Stomach (tissue), 9 donors: ENCODE data around the gene C16orf78. TPM values are rescaled to one million over a fixed set of nuclear protein-coding genes. Genes with fewer than 3 reads are reported as not detected.

Experiments
- DNase-seq, 2 donors: peaks; one replicate each; pipeline versions ENCODE4 v3.0.0 to v3.0.0-alpha.2; 2013 to 2019
- H3K27ac ChIP-seq, 5 donors: fragments of 200-600 bp in 4 of 5; sonication (generic) in 4 of 5; one replicate each; pipeline ENCODE4 v1.5.1; 2013 to 2019; ENCODE audit warnings: mild to moderate bottlenecking in 1 of 5, moderate library complexity in 1 of 5
- H3K27me3 ChIP-seq, 3 donors: fragments of 200-600 bp; sonication (generic); one replicate each; pipeline ENCODE4 v1.5.1; 2017 to 2019; ENCODE audit warnings: mixed run types in 1 of 3
- H3K36me3 ChIP-seq, 4 donors: fragments of 200-600 bp; sonication (generic); 1 replicate in 3 of 4; 2 replicates in 1 of 4; pipeline ENCODE4 v1.5.1; 2016 to 2019
- H3K4me1 ChIP-seq, 4 donors: fragments of 200-600 bp; sonication (generic); one replicate each; pipeline ENCODE4 v1.5.1; 2016 to 2019
- H3K4me3 ChIP-seq, 4 donors: fragments of 200-600 bp; sonication (generic) in 3 of 4; one replicate each; pipeline ENCODE4 v1.5.1; 2016 to 2019; ENCODE audit warnings: mild to moderate bottlenecking in 1 of 4
- H3K9me3 ChIP-seq, 4 donors: fragments of 200-600 bp; sonication (generic); one replicate each; pipeline ENCODE4 v1.5.1; 2016 to 2019
- EP300 ChIP-seq: sonication (generic); formaldehyde crosslinking; IDR thresholded peaks from one replicate; pipeline ENCODE4 v1.6.1; 2017; ENCODE audit warnings: antibody characterized with exemption
- POLR2A ChIP-seq, 4 donors: fragments of 450-650 bp; IDR thresholded peaks; one replicate each; pipeline ENCODE4 v1.6.1; 2016; ENCODE audit warnings: antibody characterized with exemption in 4 of 4, control low read depth in 2 of 4, mild to moderate bottlenecking in 1 of 4, moderate library complexity in 1 of 4
- POLR2AphosphoS5 ChIP-seq, 3 donors: sonication (generic); formaldehyde crosslinking; IDR thresholded peaks; one replicate each; pipeline ENCODE4 v1.6.1; 2016; ENCODE audit warnings: antibody characterized with exemption in 3 of 3
- WGBS, 5 donors: extraction: QIAGEN DNeasy Blood & Tissue Kit in 3 of 5; methylation state at CpG; one replicate each; pipeline versions ENCODE4 v1.1.5 to v1.1.7; 2013 to 2018; 5-methylcytosine and 5-hydroxymethylcytosine counted together
- intact Hi-C: fragments of 100-400 bp; cut with DNase I; formaldehyde crosslinking; loops from one replicate; pipeline ENCODE4 v1.15.1; 2023; ENCODE audit warnings: low total_unique reads
- polyA plus RNA-seq, 3 donors: library from polyadenylated mRNA; stranded (reverse); fragments of 200-250 nt; gene quantifications; one replicate each; pipeline ENCODE4 v1.2.3, GENCODE V29; 2013
- total RNA-seq, 5 donors: library from RNA; depleted of rRNA; stranded (reverse); fragments of >200 nt; gene quantifications; one replicate each; pipeline versions ENCODE4 v1.1.0 to v1.2.3, GENCODE V29; 2014 to 2016
- TF ChIP-seq, protein P1 (sequence below), 7 experiments: fragments of 450-650 bp in 4 of 7; fragments of 200-600 bp in 3 of 7; sonication (generic) in 3 of 7; IDR thresholded peaks; one replicate each; pipeline ENCODE4 v1.5.1; 2016 to 2019; ENCODE audit warnings: antibody characterized with exemption in 7 of 7, control low read depth in 2 of 7, mild to moderate bottlenecking in 1 of 7
- donor health status: healthy with polysubstance abuse.
- donor health status: Bipolar disorder and iron deficiency.
- donor health status: healthy.

C16orf78 gene
- total and polyA plus RNA-seq, 8 donors: not detected

DNA sequence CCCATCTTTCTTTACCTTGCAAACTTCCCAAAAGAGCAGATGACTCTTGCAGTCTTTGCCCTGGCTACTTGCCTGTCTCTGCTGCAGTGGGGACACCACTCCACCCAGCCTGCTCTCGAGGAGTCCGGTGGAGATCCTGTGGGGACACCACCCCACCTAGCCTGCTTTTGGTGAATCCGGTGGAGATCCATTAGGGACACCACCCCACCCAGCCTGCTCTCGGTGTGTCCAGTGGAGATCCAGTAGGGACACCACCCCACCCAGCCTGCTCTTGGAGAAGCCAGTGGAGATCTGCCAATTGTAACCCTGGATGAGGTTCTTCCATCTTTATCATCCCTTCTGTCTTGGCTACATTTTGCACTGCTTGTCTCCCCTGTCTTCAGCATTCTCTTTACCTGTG, 54.2 kb downstream of the C16orf78 start:
- Histone ChIP-seq H3K4me1 (no peaks in the 10 kb centered on the region), H3K27me3 (peaks cover 0 to 16% (median 3%) of the 10 kb centered on the region in 3 donors), H3K36me3 (no peaks in the 10 kb centered on the region), H3K27ac (no peak overlapping the region), H3K4me3 (no peak overlapping the region), H3K9me3 (peaks cover 0 to 9% (median 6%) of the 10 kb centered on the region in 4 donors)
- intact Hi-C loops: no loop called here
- no peak for DNase-seq
- TF ChIP-seq, protein P1, sequence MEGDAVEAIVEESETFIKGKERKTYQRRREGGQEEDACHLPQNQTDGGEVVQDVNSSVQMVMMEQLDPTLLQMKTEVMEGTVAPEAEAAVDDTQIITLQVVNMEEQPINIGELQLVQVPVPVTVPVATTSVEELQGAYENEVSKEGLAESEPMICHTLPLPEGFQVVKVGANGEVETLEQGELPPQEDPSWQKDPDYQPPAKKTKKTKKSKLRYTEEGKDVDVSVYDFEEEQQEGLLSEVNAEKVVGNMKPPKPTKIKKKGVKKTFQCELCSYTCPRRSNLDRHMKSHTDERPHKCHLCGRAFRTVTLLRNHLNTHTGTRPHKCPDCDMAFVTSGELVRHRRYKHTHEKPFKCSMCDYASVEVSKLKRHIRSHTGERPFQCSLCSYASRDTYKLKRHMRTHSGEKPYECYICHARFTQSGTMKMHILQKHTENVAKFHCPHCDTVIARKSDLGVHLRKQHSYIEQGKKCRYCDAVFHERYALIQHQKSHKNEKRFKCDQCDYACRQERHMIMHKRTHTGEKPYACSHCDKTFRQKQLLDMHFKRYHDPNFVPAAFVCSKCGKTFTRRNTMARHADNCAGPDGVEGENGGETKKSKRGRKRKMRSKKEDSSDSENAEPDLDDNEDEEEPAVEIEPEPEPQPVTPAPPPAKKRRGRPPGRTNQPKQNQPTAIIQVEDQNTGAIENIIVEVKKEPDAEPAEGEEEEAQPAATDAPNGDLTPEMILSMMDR (IDR thresholded peaks at IDR 0.05): no peak
- no peak for TF ChIP-seq EP300
- 79 to 91% (median 86%) methylated on average over 4 of the region's 4 CpGs for WGBS, 5 donors

- Histone ChIP-seq H3K27ac (no peak overlapping the region), H3K4me3 (no peak overlapping the region), H3K9me3 (peaks cover 0 to 9% (median 6%) of the 10 kb centered on the region in 4 donors), H3K4me1 (no peaks in the 10 kb centered on the region), H3K36me3 (no peaks in the 10 kb centered on the region), H3K27me3 (peaks cover 0 to 10% (median 0%) of the 10 kb centered on the region in 3 donors)
- no peak for DNase-seq
- 87 to 100% (median 96%) methylated on average over 2 of the region's 2 CpGs for WGBS, 5 donors
- intact Hi-C loops: no loop called here
- TF ChIP-seq POLR2AphosphoS5 (IDR thresholded peaks at IDR 0.05) (no peak), POLR2A (IDR thresholded peaks at IDR 0.05) (no peak), EP300 (no peak)
- TF ChIP-seq, protein P1 (IDR thresholded peaks at IDR 0.05): no peak
Observed at GRCh38 chr16:49428808-49429207, 55.2 kb downstream of the C16orf78 start.

- no peaks in the 10 kb centered on the region for H3K36me3 ChIP-seq
- H3K9me3 ChIP-seq: peaks cover 0 to 9% (median 6%) of the 10 kb centered on the region in 4 donors
- no peaks in the 10 kb centered on the region for H3K4me1 ChIP-seq
- intact Hi-C loops: no loop called here
- WGBS, 5 donors: 78 to 90% (median 88%) methylated on average over 9 of the region's 9 CpGs
- H3K27ac ChIP-seq: no peak overlapping the region
- no peak for DNase-seq
- no peak for TF ChIP-seq POLR2AphosphoS5 (IDR thresholded peaks at IDR 0.05)
- no peak for TF ChIP-seq EP300
- no peak for TF ChIP-seq POLR2A (IDR thresholded peaks at IDR 0.05)
- TF ChIP-seq, protein P1 (IDR thresholded peaks at IDR 0.05): no peak
- no peak overlapping the region for H3K4me3 ChIP-seq
- H3K27me3 ChIP-seq: peaks cover 0 to 16% (median 0%) of the 10 kb centered on the region in 3 donors
Observed at GRCh38 chr16:49431040-49431439, 57.4 kb downstream of the C16orf78 start.

GRCh38 chr16:49431591-49432290, 58.1 kb downstream of the C16orf78 start:
- no peak for TF ChIP-seq EP300
- TF ChIP-seq POLR2A (IDR thresholded peaks at IDR 0.05): no peak
- TF ChIP-seq, protein P1 (IDR thresholded peaks at IDR 0.05): no peak
- TF ChIP-seq POLR2AphosphoS5 (IDR thresholded peaks at IDR 0.05): no peak
- Histone ChIP-seq H3K27me3 (peaks cover 0 to 21% (median 0%) of the 10 kb centered on the region in 3 donors), H3K27ac (no peak overlapping the region), H3K36me3 (no peaks in the 10 kb centered on the region), H3K9me3 (peaks cover 0 to 9% (median 6%) of the 10 kb centered on the region in 4 donors), H3K4me3 (no peak overlapping the region), H3K4me1 (no peaks in the 10 kb centered on the region)
- 75 to 83% (median 80%) methylated on average over 11 of the region's 11 CpGs for WGBS, 5 donors
- no peak for DNase-seq
- intact Hi-C loops: no loop called here
